GM12864 (cell line): ENCODE measurements around the gene GPX6.

Experiments used
- DNase-seq: peaks from one replicate; pipeline ENCODE4 v3.0.0-alpha.2; 2011; ENCODE audit warnings: low read depth
- H3K4me3 ChIP-seq: 2 replicates; pipeline ENCODE4 v1.5.1; 2011; ENCODE audit warnings: mild to moderate bottlenecking, low read depth, low read length, control low read depth
- TF ChIP-seq, protein P1 (sequence below): IDR thresholded peaks from 2 replicates; pipeline ENCODE4 v1.5.1; 2011; ENCODE audit warnings: low read depth, mild to moderate bottlenecking, moderate library complexity, low read length, control low read depth, inconsistent platforms; ENCODE audit errors: missing control alignments

Gene GPX6

DNA sequence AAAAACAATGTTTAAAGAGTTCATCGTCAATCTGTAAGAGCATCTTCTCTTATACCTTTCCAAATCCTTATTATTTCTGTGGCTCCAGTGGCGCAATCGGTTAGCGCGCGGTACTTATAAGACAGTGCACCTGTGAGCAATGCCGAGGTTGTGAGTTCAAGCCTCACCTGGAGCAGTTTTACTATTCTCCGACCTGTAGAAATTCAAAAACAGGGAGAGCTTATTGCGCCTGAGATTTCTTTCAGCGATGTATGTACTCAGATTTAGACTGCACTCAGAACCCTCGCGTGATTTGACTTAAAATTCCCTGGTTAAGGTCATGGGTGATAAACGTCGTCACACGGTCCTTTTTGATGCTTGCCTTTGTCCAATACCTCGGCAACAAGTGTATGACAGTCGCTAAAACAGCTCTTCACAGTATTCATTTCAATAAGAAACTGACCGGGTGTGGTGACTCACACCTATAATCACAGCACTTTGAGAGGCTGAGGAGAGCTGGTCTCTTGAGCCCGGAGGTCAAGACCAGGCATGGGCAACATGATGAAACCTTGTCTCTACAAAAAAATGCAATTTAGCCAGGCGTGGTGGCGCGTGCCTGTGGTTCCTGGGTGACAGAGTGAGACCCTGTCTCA, 22.0 kb upstream of the GPX6 start:
- H3K4me3 ChIP-seq: no peak overlapping the region
- TF ChIP-seq, protein P1, sequence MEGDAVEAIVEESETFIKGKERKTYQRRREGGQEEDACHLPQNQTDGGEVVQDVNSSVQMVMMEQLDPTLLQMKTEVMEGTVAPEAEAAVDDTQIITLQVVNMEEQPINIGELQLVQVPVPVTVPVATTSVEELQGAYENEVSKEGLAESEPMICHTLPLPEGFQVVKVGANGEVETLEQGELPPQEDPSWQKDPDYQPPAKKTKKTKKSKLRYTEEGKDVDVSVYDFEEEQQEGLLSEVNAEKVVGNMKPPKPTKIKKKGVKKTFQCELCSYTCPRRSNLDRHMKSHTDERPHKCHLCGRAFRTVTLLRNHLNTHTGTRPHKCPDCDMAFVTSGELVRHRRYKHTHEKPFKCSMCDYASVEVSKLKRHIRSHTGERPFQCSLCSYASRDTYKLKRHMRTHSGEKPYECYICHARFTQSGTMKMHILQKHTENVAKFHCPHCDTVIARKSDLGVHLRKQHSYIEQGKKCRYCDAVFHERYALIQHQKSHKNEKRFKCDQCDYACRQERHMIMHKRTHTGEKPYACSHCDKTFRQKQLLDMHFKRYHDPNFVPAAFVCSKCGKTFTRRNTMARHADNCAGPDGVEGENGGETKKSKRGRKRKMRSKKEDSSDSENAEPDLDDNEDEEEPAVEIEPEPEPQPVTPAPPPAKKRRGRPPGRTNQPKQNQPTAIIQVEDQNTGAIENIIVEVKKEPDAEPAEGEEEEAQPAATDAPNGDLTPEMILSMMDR: no peak
- no peak for DNase-seq

DNA sequence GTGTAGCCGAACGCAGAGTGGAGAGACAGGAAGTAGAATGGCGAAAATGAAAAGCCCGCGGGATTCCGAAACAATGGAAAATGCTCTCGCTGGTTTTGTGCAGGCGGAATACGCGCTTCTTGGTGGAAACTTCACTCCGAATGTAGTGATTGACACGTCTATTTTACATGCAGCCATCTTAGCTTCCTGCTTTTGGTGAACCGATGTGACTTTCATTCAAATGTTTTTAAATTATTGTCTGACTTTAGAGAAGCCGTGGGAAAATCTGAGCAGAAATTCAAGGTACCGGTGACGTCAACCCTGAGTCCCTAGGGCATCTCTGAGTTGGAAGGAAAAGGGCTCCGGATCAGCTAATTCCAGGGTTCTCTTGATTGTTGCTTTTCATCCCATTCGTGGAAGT, 21.5 kb upstream of the GPX6 start:
- DNase-seq: no peak
- H3K4me3 ChIP-seq: no peak overlapping the region
- TF ChIP-seq, protein P1: no peak

DNA sequence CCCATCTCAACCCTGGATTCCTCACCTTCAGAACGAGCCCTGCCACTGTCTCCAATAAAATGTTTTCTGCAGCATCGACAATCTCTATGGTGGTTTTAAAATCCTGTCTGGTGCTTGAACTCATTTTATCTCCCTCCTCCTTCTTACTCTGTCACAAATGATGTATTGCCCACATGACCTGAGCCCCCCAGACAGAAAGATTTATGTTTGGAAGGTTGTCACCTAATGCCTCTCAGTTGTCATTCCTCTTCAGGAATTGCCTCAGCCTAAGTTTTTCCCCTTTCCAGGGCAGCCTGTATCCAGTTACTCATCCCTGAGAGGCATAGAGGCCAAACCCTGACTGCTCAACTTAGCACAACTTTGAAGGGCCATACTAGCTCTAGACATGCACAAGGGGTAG, 19.3 kb upstream of the GPX6 start:
- H3K4me3 ChIP-seq: no peak overlapping the region
- no peak for DNase-seq
- TF ChIP-seq, protein P1: no peak

DNA sequence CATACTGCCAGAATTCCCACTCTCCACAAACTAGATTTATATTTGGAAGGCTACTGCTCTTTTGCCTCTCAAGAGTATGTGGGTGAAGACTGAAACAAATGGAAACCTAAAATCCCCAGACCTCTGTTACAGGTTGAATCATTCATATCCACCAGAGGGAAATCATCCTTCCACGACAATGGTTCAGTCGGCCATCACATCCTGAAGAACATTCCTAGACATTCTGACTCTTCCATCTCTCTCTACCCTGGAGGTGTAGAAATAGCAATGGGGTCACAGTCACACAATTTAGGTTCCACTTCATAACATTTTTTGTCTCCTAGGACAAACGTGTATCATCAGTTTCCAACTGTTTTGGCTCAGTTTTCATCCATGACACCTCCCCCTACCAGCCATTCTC, 18.7 kb upstream of the GPX6 start:
- no peak overlapping the region for H3K4me3 ChIP-seq
- DNase-seq: no peak
- TF ChIP-seq, protein P1: no peak

DNA sequence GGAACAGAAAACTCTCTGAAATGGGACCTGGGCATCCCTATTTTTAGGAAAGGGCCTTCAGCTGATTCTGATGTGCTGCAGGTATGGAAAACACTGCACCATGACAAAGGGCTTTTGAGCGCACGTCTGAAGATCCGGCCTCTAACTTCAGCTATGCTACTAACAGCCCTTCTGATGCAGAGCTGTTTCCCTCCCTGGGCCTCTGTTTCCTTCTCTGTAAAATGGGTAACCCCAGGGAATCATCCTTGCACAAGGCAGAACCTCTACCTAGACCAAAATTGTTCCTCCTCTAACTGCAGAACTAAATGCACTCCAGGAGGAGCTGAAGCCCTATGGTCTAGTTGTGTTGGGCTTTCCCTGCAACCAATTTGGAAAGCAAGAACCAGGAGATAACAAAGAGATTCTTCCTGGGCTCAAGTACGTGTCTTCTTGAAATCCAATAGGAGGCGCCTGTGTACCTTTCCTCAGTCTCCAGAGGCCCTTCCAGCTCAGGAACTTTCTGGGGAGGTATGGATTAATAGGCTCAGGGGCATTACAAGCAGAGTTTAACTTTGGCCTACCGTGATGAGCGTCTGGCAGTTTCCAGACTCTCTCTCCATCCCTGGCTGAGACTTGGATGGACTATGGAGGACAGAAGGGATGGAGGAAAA, 16.0 kb upstream of the GPX6 start:
- TF ChIP-seq, protein P1: no peak
- no peak overlapping the region for H3K4me3 ChIP-seq
- DNase-seq: no peak

DNA sequence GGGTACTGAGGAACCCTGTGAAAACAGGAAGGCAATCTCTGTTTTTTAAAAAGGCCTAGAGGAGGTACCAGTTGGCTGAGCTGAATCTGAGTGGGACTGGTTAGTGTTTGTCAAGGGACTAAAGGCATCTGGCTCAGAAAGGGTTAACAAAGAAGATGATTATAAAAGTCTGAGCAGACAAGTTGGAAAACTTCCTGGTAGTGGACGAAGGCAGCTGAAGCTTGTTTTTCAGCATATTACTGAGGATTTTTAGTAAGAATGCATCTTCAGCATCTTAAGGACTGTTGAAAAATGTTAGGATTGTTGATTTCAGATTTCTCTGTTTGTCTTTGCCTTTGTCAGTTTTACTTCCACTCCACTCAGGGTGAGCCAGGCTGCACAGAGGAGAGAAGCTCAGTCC, 15.2 kb upstream of the GPX6 start:
- TF ChIP-seq, protein P1: no peak
- no peak for DNase-seq
- no peak overlapping the region for H3K4me3 ChIP-seq
